Measurements from ENCODE around the gene GTPBP2.
"Not testable (repeated sequence)": the region's sequence is repeated elsewhere in the genome, so short reads cannot be mapped to it uniquely, and the experiment has no call there.

The GTPBP2 gene

DNA sequence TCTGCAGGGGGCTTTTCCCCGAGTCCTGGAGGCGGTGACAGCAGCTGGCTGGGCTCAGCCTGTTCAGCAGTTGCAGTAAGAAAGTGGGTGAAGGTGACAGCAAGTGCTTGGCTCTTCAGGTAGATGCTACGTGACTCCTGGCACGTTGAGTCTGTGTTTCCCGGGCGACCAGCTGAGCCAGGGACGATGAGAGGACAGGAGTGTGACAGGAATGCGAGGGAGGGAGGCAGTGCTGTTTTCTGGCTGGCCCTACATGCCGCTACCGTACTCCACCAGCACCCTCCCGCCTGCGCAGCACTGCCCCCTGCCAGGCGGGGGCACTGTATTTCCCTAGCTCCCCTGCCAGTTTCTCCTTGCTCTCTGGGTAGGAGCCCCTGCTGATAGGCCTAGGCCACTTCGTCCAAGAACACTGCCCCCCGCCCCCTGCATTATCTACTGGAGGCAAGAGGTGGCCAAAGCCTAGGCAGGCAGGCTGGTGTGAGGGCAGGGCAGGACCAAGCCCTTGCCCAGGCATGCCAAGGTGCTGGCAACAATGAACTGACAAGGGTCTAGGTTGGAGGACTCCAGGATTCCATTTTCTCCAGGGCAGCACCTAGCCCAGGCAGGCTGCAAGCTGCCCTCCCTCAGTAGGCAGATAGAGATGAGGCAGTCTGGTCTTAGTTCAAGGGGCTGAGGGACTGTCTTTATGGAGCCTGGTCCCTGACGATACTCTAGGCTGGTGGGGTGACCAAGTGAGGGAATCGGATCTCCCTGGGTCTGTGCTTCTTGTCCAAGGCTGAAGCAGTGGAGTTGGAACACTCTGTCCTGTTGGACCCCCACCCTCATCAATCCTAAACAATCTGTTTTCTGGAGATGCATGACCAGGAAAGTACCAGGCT is 39.3 kb upstream of the GTPBP2 start:
- Mint-ChIP-seq H3K9me3 (no peaks in the 10 kb centered on the region), H3K27me3 (peaks cover 2% of the 10 kb centered on the region), H3K4me1 (peaks cover 15% of the 10 kb centered on the region), H3K27ac (peak overlapping the region; percentile 60), H3K36me3 (peaks cover 14% of the 10 kb centered on the region), H3K4me3 (peak overlapping the region; percentile 49)
- DNase-seq (ENCODE audit: low spot score in 2 of 2), result peak; percentile 44 to 55
- peak; percentile 82 for ATAC-seq (ENCODE audit: low read depth)

- H3K36me3 Mint-ChIP-seq, result peaks cover 9% of the 10 kb centered on the region
- peak overlapping the region; percentile 78 for H3K4me3 Mint-ChIP-seq
- H3K4me1 Mint-ChIP-seq, result peaks cover 15% of the 10 kb centered on the region
- H3K27me3 Mint-ChIP-seq, result peaks cover 2% of the 10 kb centered on the region
- ATAC-seq (ENCODE audit: low read depth) (peak; percentile 71), DNase-seq (ENCODE audit: low spot score in 2 of 2) (peak; percentile 86 to 91)
- H3K9me3 Mint-ChIP-seq, result no peaks in the 10 kb centered on the region
- peak overlapping the region; percentile 60 for H3K27ac Mint-ChIP-seq
Observed at GRCh38 chr6:43667245-43668150, 38.4 kb upstream of the GTPBP2 start.

DNA sequence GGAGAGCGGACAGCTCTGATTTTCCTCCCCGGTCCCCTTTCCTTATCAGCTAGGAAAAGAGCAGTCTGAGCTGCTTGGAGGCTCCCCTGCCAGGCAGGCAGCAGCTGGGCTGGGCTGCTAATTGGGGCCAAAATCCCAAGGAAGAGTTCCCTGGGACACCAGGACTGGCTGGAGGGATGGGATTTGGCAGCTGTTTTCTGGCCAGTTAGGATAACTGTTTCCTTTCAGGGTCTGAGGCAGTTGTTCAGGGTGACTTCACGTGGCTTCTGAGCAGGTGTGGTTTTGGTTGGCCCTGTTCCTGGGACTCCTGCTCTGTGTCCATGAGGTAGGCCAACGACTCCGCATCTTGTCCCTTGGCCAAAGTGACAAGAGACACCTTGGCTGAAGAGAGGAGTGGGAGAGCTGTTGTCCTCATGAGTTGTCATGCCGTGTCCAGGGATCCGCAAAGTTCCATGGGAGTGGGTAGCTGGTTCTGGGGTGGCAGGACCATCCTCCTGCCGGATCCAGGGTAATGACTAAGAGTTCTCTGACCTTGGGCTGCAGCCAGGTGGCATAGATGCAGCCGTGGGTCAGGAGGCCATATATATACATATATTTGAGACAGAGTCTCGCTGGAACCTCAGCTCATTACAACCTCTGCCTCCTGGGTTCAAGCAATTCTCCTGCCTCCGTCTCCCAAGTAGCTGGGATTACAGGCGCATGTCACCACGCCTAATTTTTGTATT is 37.3 kb upstream of the GTPBP2 start:
- H3K27me3 Mint-ChIP-seq, result peaks cover 2% of the 10 kb centered on the region
- ATAC-seq (ENCODE audit: low read depth), result no peak
- H3K4me1 Mint-ChIP-seq, result peaks cover 15% of the 10 kb centered on the region
- no peak overlapping the region for H3K27ac Mint-ChIP-seq
- peaks cover 1% of the 10 kb centered on the region for H3K36me3 Mint-ChIP-seq
- H3K9me3 Mint-ChIP-seq, result no peaks in the 10 kb centered on the region
- H3K4me3 Mint-ChIP-seq, result no peak overlapping the region
- no peak for DNase-seq (ENCODE audit: low spot score in 2 of 2)

DNA sequence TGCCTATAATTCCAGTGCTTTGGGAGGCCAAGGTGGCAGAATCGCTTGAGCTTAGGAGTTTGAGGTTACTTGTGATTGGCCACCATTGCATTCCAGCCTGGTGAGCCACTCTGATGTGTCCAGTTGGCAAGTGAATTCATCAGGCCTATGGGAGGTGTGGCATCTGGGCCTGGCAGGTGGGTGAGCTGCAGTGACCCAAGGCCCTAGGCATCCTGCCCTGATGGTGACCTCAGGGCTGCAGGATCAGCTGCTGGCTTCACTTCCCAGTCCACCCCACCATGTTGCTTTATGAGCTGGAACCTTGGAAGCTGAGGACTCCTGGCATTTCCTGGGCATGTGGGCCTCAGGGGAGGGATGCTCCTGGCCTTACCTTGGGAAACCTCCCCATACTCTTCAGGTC is 36.3 kb upstream of the GTPBP2 start:
- DNase-seq (ENCODE audit: low spot score in 2 of 2), result no peak
- no peak for ATAC-seq (ENCODE audit: low read depth)
- H3K9me3 Mint-ChIP-seq, result no peaks in the 10 kb centered on the region
- H3K4me1 Mint-ChIP-seq, result peaks cover 15% of the 10 kb centered on the region
- H3K36me3 Mint-ChIP-seq, result no peaks in the 10 kb centered on the region
- peaks cover 2% of the 10 kb centered on the region for H3K27me3 Mint-ChIP-seq
- no peak overlapping the region for H3K4me3 Mint-ChIP-seq
- H3K27ac Mint-ChIP-seq, result no peak overlapping the region

DNA sequence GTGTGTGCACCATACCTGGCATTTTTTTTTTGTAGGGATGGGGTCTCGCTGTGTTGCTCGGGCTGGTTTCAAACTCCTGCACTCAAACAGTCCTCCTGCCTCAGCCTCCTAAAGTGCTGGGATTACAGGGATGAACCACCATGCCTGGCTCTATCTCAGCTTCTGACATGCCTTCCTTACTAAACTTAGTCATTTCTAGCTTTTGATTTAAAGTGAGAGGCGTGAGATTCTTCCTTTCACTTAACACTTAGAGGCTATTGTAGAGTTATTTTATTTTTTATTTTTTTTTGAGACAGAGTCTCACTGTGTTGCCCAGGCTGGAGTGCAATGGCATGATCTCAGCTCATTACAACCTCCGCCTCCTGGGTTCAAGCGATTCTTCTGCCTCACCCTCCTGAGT is 33.9 kb upstream of the GTPBP2 start:
- not testable (repeated sequence) for H3K27me3 Mint-ChIP-seq; H3K9me3 Mint-ChIP-seq; H3K4me1 Mint-ChIP-seq; ATAC-seq (ENCODE audit: low read depth); H3K4me3 Mint-ChIP-seq; H3K36me3 Mint-ChIP-seq; DNase-seq (ENCODE audit: low spot score in 2 of 2); H3K27ac Mint-ChIP-seq

DNA sequence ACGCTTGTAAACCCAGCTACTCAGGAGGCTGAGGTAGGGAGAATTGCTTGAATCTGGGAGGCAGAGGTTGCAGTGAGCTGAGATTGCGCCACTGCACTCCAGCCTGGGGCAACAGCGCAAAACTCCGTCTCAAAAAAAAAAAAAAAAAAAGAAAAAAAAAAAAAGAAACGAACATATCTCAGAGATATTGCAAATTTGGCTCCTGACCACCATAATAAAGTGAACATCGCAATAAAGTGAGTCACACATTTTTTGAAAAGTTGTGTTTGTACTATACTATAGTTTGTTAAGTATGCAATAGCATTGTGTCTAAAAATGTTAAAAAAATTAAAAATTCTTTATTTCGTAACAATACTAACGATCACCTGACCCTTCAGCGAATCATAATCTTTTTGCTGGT is 29.1 kb upstream of the GTPBP2 start:
- ATAC-seq (ENCODE audit: low read depth) (no peak), DNase-seq (ENCODE audit: low spot score in 2 of 2) (no peak)
- Mint-ChIP-seq H3K27ac (no peak overlapping the region), H3K4me3 (no peak overlapping the region), H3K36me3 (no peaks in the 10 kb centered on the region), H3K4me1 (no peaks in the 10 kb centered on the region), H3K27me3 (peaks cover 7% of the 10 kb centered on the region), H3K9me3 (peaks cover 1% of the 10 kb centered on the region)

DNA sequence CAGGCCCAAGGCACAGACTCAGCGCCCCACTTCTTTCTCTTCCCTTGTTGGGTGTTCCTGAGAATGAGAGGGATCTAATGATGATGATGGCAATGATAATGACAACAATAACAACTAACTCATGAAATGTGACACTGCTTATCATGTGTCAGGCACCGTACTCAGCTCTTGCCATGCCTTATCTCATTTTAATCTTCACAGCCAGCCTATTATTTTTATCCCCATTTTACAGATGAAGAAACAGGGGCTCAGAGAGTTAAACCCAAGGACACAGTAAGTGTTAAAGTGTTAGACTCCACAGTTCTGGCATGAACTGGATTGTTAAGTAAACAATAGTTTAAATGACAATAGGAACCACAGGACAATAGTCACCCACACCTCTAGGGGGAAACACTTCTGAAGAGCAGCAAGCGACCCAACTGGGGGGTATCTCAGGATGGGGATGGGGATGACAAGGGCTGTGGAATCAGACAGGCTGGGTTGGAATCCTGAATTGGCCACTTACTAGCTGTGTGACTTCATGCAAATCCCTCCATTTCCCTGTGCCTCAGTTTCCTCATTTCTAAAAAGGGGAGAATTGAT is 28.2 kb upstream of the GTPBP2 start:
- peaks cover 7% of the 10 kb centered on the region for H3K27me3 Mint-ChIP-seq
- ATAC-seq (ENCODE audit: low read depth), result no peak
- H3K4me1 Mint-ChIP-seq, result no peaks in the 10 kb centered on the region
- no peak for DNase-seq (ENCODE audit: low spot score in 2 of 2)
- H3K4me3 Mint-ChIP-seq, result no peak overlapping the region
- no peak overlapping the region for H3K27ac Mint-ChIP-seq
- H3K9me3 Mint-ChIP-seq, result peaks cover 1% of the 10 kb centered on the region
- H3K36me3 Mint-ChIP-seq, result no peaks in the 10 kb centered on the region

GRCh38 chr6:43652822-43653221 is 23.8 kb upstream of the GTPBP2 start:
- ATAC-seq (ENCODE audit: low read depth); DNase-seq (ENCODE audit: low spot score in 2 of 2); H3K27ac Mint-ChIP-seq; H3K4me3 Mint-ChIP-seq; H3K9me3 Mint-ChIP-seq; H3K36me3 Mint-ChIP-seq; H3K27me3 Mint-ChIP-seq; H3K4me1 Mint-ChIP-seq: not testable (repeated sequence)

DNA sequence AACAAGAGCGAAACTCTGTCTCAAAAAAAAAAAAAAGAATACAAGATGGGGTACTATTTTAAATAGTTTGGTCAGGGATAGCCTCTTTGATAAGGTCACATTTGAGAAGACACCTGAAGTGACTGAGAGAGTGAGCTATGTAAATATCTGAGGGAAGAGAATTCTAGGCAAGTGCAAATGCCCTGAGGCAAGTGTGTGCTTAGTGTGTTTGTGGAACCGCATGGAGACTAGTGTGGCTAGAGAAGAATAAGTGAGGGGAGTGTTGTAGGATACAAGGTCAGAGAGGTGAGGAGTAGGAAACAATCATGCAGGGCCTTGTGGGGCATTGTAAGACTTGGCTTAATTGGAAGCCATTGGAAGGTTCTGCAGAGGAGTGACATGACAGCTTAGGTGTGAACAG is 19.2 kb upstream of the GTPBP2 start:
- H3K9me3 Mint-ChIP-seq, result no peaks in the 10 kb centered on the region
- no peak overlapping the region for H3K4me3 Mint-ChIP-seq
- H3K4me1 Mint-ChIP-seq, result peaks cover 10% of the 10 kb centered on the region
- no peaks in the 10 kb centered on the region for H3K36me3 Mint-ChIP-seq
- no peak for ATAC-seq (ENCODE audit: low read depth)
- H3K27me3 Mint-ChIP-seq, result no peaks in the 10 kb centered on the region
- H3K27ac Mint-ChIP-seq, result no peak overlapping the region
- no peak for DNase-seq (ENCODE audit: low spot score in 2 of 2)

DNA sequence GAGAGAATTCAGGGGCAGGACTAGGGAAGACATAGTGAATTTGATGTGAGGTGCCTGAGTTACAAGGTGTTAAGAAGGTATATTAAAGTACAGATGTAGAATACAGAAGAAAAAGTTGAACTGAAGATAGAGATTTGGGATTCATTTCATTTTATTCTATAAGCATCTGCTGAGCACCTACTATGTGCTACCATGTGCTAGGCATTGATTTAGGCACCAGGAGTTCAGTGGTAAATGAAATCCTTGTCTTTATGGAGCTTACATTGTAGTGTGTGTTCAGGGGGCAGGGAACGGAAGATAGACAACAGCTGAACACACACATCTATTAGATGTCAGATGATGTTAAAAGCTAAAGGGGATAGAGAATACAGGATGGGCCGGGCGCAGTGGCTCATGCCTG is 18.5 kb upstream of the GTPBP2 start:
- Mint-ChIP-seq H3K27ac (no peak overlapping the region), H3K4me3 (no peak overlapping the region), H3K36me3 (no peaks in the 10 kb centered on the region), H3K27me3 (no peaks in the 10 kb centered on the region), H3K9me3 (no peaks in the 10 kb centered on the region), H3K4me1 (peaks cover 10% of the 10 kb centered on the region)
- ATAC-seq (ENCODE audit: low read depth), result no peak
- no peak for DNase-seq (ENCODE audit: low spot score in 2 of 2)

GRCh38 chr6:43645613-43645964 is 16.5 kb upstream of the GTPBP2 start:
- DNase-seq (ENCODE audit: low spot score in 2 of 2) (no peak), ATAC-seq (ENCODE audit: low read depth) (peak; percentile 7)
- peaks cover 14% of the 10 kb centered on the region for H3K4me1 Mint-ChIP-seq
- no peaks in the 10 kb centered on the region for H3K9me3 Mint-ChIP-seq
- peak overlapping the region; percentile 87 for H3K4me3 Mint-ChIP-seq
- peak overlapping the region; percentile 52 for H3K27ac Mint-ChIP-seq
- peaks cover 6% of the 10 kb centered on the region for H3K36me3 Mint-ChIP-seq
- H3K27me3 Mint-ChIP-seq, result no peaks in the 10 kb centered on the region

- ATAC-seq (ENCODE audit: low read depth) (peak; percentile 87), DNase-seq (ENCODE audit: low spot score in 2 of 2) (peak; percentile 41 to 63)
- H3K4me3 Mint-ChIP-seq, result peak within 1 kb of the TSS; percentile 87
- H3K36me3 Mint-ChIP-seq, result peaks cover 11% of the 10 kb centered on the region
- H3K27me3 Mint-ChIP-seq, result no peaks in the 10 kb centered on the region
- H3K27ac Mint-ChIP-seq, result peak within 1 kb of the TSS; percentile 56
- H3K9me3 Mint-ChIP-seq, result no peaks in the 10 kb centered on the region
- peaks cover 16% of the 10 kb centered on the region for H3K4me1 Mint-ChIP-seq
Observed at GRCh38 chr6:43644940-43645612, 16.0 kb upstream of the GTPBP2 start, which contains the start of gene RSPH9. Gene RSPH9, plus strand, starts transcription at chr6:43645036. Its CDS starts 63 bp downstream, at chr6:43645099.
